ENCODE measurements around the gene REST.
"Not testable (repeated sequence)": the region's sequence is repeated elsewhere in the genome, so short reads cannot be mapped to it uniquely, and the experiment has no call there.

REST gene

GRCh38 chr4:56931924-56932323, 24.2 kb downstream of the REST start:
- ChIA-PET POLR2A (no interaction called here), CTCF (no interaction called here)
- no peak for DNase-seq (ENCODE audit: extremely low spot score)
- TF ChIP-seq CTCF (IDR thresholded peaks at IDR 0.05; ENCODE audit: control extremely low read depth, extremely low read depth, low read depth, missing control alignments), result no peak

GRCh38 chr4:56937262-56937661, 29.6 kb downstream of the REST start:
- no peak for TF ChIP-seq CTCF (IDR thresholded peaks at IDR 0.05; ENCODE audit: control extremely low read depth, extremely low read depth, low read depth, missing control alignments)
- ChIA-PET POLR2A (no interaction called here), CTCF (no interaction called here)
- DNase-seq (ENCODE audit: extremely low spot score), result no peak

GRCh38 chr4:56939826-56940225, 32.1 kb downstream of the REST start:
- POLR2A ChIA-PET; DNase-seq (ENCODE audit: extremely low spot score): not testable (repeated sequence)
- CTCF ChIA-PET, result interaction anchor here (1.5 kb wide), 1 partner anchor 18 kb away, joined by 4 read pairs; no protein-coding TSS in a partner anchor

GRCh38 chr4:56940403-56940802, 32.7 kb downstream of the REST start:
- DNase-seq (ENCODE audit: extremely low spot score), result no peak
- ChIA-PET CTCF (interaction anchor here (1.5 kb wide), 1 partner anchor 18 kb away, joined by 4 read pairs; no protein-coding TSS in a partner anchor), POLR2A (no interaction called here)
- TF ChIP-seq CTCF (IDR thresholded peaks at IDR 0.05; ENCODE audit: control extremely low read depth, extremely low read depth, low read depth, missing control alignments), result no peak

- DNase-seq (ENCODE audit: extremely low spot score), result no peak
- CTCF ChIA-PET, result interaction anchor here (1.1 kb wide), 1 partner anchor 18 kb away, joined by 3 read pairs; no protein-coding TSS in a partner anchor
- no peak for TF ChIP-seq CTCF (IDR thresholded peaks at IDR 0.05; ENCODE audit: control extremely low read depth, extremely low read depth, low read depth, missing control alignments)
- POLR2A ChIA-PET, result no interaction called here
Measured at GRCh38 chr4:56940971-56941370, 33.3 kb downstream of the REST start.

- no peak for TF ChIP-seq CTCF (IDR thresholded peaks at IDR 0.05; ENCODE audit: control extremely low read depth, extremely low read depth, low read depth, missing control alignments)
- CTCF ChIA-PET, result interaction anchor here (1.1 kb wide), 1 partner anchor 19 kb away, joined by 3 read pairs; no protein-coding TSS in a partner anchor
- POLR2A ChIA-PET, result no interaction called here
- no peak for DNase-seq (ENCODE audit: extremely low spot score)
Measured at GRCh38 chr4:56941403-56941802, 33.7 kb downstream of the REST start.

GRCh38 chr4:56953680-56954520, 46.2 kb downstream of the REST start:
- TF ChIP-seq CTCF (IDR thresholded peaks at IDR 0.05; ENCODE audit: control extremely low read depth, extremely low read depth, low read depth, missing control alignments), result no peak
- POLR2A ChIA-PET, result interaction anchor here (0.9 kb wide), 1 partner anchor 23 kb away, joined by 3 read pairs; the partner anchor contains the start of gene NOA1
- CTCF ChIA-PET, result interaction anchor here (1.3 to 2.0 kb wide), 3 partner anchors 10 to 23 kb away, joined by 3 to 6 read pairs (median 5); partner anchors contain the start of gene NOA1
- no peak for DNase-seq (ENCODE audit: extremely low spot score)

All from GM10248 (cell line).